EH (cell line): ENCODE data around the gene ZCCHC8.
"Not testable (repeated sequence)": the region's sequence is repeated elsewhere in the genome, so short reads cannot be mapped to it uniquely, and the experiment has no call there.

Experiments
- DNase-seq: peaks from one replicate; pipeline ENCODE4 v3.0.0-alpha.2; 2015; ENCODE audit warnings: low read depth

ZCCHC8 gene

DNA sequence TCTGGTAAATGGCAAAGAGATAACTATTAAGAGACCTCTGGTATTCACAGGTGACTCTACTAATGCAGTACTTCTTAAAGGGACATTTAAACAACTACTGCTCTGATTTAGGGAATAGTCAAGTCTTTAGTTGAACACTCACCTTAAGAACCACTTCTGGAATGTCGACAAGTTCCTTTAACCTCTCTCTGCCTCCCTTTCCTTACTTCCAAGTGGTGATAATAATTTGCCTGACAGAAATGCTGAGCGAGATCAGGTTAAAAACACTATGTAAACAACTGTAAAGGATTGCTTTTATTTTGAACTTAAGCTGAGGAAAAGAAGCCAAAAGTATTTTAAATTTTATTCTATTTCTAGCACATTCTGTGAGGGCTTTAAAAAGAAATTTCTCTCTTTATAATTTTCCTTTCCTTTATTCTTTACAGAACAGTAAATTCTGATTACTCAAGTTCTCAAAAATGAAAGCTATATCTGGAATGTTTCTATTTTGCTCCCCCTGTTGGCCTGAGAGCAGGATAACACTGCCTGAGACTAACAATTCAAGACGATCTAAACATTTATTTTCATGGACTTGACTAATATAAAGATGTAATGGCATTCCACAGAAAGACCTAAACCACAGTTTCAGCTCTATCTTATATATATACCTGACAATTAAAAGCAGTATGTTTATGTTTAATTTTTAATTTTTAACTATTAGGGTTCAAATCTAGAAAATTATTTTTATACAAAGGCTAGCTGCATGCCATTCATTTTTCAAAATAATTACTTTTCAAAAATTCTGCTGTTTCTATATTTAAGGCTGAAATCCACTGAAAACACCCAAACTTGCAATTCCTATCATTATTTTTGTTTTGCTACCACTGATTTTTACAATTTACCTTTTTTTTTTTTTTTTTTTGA, 29.2 kb downstream of the ZCCHC8 start:
- peak; percentile 78 for DNase-seq

DNA sequence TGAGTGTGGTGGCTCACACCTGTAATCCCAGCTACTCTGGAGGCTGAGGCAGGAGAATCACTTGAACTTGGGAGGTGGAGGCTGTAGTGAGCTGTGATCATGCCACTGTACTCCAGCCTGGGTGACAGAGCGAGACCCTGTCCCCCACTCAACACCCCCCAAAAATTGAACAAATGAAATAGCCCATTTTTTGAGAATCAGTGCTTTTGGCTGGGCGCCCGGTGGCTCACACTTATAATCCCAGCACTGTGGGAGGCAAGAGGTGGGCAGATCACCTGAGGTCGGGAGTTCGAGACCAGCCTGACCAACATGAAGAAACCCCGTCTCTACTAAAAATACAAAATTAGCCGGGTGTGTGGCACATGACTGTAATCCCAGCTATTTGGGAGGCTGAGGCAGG, 30.2 kb downstream of the ZCCHC8 start:
- DNase-seq: not testable (repeated sequence)

DNA sequence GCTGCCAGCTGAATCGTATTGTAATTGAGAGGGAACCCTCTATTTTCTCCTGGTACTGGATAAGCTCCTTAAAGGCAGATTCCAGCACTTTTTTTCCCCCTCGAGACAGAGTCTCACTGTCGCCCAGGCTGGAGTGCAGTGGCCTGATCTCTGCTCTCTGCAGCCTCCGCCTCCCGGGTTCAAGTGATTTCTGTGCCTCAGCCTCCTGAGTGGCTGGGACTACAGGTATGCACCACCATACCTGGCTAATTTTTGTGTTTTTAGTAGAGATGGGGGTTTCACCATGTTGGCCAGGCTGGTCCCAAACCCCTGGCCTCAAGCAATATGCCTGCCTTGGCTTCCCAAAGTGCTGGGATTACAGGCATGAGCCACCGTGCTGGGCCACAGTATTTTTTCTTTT, 30.9 kb downstream of the ZCCHC8 start:
- not testable (repeated sequence) for DNase-seq

DNA sequence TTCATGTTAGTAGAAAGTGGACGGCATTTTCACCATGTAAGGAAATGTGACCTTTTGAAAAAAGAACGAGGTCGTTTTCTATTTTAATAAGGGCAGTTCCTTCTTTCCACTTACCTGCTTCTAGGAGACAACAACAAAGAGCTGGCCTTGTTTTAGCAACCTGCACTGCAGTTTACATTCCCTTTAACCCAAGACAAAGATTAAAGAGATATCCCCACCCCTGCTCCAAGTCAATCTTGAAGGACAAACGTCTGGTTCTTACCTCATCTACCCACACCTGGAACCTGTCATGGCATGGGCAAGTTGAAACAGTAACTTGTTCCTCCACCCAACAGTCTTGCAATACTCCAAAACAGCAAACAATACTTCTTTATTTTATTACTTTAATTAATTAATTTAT, 32.7 kb downstream of the ZCCHC8 start:
- DNase-seq: no peak

DNA sequence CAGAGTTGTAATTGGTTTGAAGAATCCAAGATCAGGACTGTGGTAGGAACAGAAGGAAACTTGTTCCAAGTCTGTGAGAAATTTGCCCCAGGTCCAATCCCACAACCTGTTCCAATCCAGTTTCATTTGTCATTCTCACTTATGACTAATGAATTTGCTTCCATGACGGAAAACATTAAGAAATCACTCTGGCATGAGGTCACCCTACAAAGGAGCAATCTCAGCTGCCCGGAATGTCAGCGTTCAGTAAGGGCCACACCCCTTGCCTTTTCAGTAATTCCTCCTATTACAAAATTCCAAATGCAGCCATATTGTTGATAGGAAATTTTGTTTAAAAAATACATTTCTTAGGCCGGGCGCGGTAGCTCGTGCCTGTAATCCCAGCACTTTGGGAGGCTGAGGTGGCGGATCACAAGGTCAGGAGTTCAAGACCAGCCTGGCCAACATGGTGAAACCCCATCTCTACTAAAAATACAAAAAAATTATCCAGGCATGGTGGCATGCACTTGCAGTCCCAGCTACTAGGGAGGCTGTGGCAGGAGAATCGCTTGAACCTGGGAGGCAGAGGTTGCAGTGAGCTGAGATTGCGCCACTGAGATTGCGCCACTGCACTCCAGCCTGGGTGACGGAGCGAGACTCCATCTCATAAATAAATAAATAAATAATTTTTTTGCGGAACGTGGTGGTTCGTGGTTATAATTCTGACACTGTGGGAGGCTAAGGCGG, 36.3 kb downstream of the ZCCHC8 start:
- DNase-seq: peak; percentile 97

DNA sequence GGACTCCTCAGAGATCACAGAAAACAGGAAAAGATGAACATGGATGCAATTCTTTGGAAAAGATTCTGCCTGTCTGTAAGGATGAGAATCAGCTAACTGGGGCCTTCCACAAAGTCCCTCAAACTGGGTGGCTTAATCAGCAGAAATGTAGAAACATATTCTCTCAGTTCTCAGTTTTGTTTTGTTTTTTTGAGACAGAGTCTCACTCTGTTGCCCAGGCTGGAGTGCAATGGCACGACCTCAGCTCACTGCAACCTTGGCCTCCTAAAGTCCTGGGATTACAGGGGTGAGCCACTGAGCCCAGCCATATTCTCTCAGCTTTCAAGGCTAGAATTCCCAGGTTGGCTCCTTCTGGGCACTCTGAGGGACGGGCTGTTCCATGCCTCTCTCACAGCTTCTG, 40.1 kb downstream of the ZCCHC8 start:
- DNase-seq: no peak

DNA sequence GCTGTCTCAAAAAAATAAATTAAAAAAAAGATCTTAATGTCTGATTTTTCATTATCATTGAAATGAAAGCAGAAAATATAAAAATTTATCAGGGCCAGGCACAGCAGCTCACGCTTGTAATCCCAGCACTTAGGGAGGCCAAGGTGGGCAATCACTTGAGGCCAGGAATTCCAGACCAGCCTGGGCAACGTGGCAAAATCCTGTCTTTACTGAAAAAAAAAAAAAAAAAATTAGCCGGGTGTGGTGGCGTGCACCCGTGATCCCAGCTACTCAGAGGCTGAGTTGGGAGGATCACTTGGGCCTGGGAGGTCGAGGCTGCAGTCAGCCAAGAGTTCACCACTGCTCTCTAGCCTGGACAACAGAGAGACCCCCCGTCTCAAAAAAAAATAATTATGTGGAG, 40.7 kb downstream of the ZCCHC8 start:
- DNase-seq: no peak

DNA sequence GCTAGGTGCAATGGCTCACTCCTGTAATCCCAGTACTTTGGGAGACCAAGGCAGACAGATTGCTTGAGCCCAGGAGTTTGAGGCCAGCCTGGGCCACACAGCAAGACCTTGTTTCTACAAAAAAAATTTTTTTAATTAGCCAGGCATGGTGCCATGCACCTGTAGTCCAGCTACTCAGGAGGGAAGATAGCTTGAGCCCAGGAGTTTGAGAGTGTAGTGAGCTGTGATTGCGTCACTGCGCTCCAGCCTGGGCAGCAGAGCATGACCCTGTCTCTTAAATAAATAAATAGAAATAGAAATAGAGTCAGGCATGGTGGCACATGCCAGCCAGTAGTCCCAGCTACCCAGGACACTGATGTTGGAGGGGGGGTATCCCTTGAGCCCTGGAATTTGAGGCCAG, 41.5 kb downstream of the ZCCHC8 start:
- DNase-seq: peak; percentile 38

DNA sequence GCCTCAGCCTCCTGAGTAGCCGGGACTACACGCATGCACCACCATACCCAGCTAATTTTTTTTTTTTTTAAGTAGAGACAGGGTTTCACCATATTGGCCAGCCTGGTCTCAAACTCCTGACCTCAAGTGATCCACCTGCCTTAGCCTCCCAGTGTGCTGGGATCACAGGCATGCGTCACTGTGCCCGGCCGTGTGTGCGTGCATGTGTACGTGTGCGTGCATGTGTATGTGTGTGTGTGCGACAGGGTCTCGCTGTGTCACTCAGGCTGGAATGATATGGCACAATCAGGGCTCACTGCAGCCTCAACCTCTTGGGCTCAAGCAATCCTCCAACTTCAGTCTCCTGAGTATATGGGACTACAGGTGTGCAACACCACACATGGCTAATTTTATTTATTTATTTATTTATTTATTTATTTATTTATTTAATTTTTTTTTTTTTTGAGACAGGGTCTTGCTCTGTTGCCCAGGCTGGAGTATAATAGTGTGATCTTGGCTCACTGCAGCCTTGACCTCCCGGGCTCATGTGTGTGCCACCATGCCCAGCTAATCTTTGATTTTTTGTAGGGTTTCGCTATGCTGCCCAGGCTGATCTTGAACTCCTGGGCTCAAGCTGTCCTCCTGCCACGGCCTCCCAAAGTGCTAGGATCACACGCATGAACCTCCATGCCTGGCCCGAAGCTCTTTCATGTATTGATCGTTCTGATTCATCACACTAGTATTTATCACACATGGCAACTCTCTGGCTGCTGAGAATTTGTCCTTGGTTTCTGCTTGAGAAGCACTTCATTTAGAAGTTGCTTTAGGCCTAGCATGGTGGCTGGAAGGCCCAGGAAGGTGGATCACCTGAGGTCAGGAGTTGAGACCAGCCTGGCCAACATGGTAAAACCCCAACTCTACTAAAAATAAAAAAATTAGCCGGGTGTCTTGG, 42.4 kb downstream of the ZCCHC8 start:
- no peak for DNase-seq

DNA sequence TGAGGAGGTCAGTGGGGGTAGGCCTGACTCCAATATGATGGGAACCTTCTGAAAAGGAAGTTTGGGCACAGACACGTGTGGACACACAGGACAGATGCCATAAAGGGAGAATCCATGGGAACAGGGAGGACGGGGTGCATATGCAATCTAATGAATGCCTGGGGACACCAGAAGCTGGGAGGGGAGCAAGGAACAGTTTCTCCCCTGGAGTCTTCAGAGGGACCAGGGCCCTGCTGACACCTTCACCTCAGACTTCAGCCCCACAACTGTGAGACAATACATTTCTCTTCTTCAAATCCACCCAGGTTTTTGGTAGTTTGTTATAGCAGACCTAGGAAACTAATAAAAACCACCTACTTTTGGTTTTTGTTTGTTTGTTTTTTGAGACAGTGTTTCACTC, 43.1 kb downstream of the ZCCHC8 start:
- DNase-seq: no peak

DNA sequence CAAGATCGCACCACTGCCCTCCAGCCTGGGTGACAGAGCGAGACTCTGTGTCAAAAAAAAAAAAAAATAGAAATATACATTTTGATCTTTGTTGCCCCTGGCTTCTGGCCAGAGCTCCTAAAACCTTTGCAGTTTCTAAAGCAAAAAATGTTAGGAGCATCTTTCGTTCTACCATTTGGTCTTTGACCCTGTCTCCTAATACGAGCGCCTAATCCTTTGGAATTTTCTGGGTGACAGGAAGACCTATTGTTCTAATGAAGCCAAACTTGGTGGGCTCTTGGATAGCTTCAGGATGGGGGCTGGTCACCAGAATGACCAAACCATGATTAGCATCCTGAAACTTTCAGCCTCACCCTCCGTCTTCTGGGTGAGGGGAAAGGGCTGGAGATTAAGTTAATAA, 46.0 kb downstream of the ZCCHC8 start:
- no peak for DNase-seq

DNA sequence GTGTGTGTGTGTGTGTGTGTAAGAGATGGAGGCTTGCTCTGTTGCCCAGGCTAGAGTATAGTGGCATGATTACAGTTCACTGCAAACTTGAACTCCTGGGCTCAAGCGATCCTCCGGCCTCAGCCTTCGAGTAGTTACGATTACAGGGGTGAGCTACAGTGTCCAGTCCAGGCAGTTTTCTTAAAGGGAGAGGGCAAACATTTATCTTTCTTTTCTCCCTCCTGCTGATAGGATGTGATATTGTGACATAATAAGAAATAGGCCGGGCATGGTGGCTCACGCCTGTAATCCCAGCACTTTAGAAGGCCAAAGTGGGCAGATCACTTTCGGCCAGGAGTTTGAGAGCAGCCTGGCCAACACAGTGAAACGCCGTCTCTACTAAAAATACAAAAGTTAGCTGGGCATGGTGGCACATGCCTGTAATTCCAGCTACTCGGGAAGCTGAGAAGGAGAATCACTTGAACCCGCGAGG, 46.4 kb downstream of the ZCCHC8 start:
- no peak for DNase-seq

DNA sequence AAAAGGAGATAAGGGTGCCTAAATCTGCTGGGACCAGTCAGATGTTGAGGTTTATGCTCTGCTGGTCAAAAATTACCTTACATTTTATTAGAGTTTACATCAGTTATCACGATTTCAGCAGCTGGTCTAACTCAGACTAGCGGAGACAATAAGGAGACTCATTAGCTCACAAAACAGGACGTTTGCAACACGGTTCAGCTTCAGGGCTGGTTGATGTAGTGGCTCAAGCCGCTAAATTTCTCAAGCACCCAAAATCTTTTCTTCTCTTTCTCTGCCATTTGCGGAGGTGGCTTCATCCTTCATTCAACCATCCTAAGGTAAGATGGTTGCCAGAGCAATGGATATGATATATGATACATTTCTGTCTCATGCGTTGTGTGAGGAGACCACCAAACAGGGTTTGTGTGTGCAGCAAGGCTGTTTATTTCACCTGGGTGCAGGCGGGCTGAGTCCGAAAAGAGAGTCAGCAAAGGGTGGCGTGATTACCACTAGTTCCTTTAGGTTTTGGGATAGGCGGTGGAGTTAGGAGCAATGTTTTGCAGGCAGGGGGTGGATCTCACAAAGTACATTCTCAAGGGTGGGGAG, 47.9 kb downstream of the ZCCHC8 start:
- no peak for DNase-seq

DNA sequence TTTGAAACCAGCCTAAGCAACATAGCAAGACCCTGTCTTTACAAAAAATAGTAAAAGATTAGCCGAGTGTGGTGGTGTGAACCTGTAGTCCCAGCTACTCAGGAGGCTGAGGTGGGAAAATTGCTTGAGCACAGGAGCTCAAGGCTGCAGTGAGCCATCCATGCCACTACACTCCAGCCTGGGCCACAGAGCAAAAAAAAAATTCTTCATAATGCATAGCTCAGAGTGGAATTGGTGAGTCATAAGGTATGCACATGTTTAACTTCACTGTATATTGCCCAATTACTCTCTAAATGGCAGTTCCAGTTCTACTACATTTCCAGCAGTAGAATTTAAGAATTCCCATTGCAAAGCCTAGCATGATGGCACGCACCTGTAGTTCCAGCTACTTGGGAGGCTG, 51.4 kb downstream of the ZCCHC8 start:
- peak; percentile 89 for DNase-seq

DNA sequence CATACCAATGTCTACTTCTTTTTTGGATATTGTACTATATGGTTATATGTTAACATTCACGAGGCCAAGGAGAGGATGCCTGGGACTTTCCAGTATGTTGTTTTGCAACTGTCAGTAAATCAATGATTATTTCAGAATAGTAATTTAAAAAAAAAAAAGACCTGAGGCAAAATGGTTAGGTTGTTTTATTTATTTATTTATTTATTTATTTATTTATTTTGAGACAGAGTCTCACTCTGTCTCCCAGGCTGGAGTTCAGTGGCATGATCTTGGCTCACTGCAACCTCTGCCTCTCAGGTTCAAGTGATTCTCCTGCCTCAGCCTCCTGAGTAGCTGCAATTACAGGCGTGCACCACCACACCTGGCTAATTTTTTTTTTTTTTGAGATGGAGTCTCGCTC, 52.9 kb downstream of the ZCCHC8 start:
- DNase-seq: not testable (repeated sequence)

DNA sequence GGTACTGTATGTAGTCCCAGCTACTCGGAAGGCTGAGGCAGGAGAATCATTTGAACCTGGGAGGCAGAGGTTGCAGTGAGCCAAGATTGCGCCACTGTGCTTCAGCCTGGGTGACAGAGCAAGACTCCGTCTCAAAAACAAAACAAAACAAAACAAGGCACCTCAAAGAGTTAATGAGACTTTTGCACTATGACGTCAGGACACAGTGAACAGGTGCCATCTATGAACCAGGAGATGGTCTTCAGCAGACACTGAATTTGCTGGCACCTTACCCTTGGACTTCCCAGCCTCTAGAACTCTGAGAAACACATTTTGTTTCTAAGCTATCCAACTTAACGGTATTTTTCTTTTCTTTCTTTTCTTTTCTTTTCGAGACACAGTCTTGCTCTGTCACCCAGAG, 54.3 kb downstream of the ZCCHC8 start:
- not testable (repeated sequence) for DNase-seq

DNA sequence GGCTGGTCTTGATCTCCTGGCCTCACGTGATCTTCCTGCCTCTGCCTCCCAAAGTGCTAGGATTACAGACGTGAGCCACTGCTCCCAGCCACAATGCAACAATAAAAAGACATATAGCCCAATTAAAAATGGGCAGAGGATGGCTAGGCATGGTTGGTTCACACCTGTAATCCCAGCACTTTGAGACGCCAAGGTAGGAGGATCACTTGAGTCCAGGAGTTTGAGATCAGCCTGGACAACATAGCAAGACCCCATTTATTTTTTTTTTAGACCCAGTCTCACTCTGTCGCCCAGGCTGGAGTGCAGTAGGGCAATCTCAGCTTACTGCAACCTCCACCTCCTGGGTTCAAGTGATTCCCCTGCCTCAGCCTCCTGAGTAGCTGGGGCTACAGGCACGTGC, 56.7 kb downstream of the ZCCHC8 start:
- DNase-seq: not testable (repeated sequence)

DNA sequence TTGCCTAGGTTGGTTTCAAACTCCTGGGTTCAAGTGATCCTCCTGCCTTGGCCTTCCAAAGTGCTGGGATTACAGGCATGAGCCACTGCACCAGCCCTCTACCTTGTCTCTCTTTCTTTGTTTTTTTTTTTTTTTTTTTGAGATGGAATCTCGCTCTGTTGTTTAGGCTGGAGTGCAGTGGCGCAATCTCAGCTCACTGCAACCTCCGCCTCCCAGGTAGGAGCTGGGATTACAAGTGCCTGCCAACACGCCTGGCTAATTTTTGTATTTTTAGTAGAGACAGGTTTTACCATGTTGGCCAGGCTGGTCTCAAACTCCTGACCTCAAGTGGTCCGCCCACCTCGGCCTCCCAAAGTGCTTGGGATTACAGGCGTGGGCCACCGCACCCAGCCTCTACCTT, 61.9 kb downstream of the ZCCHC8 start:
- DNase-seq: not testable (repeated sequence)

DNA sequence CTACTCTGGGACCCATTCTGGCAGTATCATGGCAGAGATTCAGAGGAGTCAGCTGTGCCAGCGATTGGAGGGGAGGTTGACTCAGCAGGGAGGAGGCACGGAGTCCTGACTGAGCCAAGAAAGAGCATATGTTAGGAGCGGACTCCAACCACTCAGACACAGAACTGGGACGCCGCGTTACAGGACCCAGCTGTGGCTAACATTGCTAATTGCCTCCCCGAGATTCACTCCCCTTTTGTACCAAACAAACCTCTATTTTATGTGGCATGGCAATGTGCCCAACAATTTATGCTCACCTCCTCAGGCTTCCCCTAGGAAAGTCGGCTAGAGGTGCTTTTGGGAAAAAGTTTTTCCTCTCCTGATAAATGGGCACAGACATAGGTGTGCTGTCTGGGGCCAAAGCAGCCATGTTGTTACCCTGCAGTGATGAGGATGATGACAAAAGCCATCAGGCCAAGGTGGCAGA, 63.0 kb downstream of the ZCCHC8 start:
- peak; percentile 81 for DNase-seq

DNA sequence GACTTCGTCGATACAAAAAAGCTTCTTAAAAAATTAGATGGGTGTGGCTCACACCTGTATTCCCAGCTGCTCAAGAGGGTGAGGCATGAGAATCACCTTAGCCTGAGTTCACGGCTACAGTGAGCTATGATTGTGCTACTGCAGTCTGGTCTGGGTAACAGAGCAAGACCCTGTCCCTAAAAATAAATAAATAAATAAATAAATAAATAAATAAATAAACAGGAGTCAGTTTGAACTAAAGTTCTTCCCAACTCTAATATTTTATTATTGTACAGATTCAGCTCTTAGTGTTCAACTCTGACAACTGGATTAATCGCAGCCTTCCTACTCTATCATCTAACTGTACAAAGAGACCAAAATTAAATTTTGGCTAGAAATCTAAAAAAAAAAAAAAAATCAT, 65.5 kb downstream of the ZCCHC8 start:
- DNase-seq: no peak

DNA sequence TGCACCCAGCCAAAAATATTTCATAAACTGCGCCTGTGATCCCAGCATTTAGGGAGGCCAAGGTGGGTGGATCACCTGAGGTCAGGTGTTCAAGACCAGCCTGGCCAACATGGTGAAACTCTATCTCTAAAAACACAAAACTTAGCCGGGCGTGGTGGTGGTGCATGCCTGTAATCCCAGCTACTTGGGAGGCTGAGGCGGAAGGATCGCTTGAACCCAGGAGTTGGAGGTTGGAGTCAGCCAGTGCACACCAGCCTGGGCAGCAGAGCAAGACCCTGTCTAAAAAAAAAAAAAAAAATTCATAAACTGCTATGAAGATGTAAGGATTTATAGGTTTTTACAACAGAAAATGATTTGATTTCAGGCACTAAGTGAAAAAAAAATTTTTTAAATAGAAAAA, 71.7 kb downstream of the ZCCHC8 start:
- DNase-seq: not testable (repeated sequence)

DNA sequence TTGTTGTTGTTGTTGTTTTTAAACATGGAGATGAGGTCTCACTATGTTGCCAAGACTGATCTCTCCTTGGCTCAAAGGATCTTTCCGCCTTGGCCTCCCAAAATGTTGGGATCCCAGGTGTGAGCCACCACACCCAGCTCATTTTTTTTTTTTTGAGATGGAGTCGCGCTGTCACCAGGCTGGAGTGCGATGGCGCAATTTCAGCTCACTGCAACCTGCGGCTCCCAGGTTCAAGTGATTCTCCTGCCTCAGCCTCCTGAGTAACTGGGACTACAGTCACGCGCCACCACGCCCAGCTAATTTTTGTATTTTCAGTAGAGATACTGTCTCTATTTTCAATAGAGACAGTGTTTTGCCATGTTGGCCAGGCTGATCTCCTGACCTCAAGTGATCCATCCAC, 73.3 kb downstream of the ZCCHC8 start:
- DNase-seq: no peak
